PC-3 (cell line): ENCODE data around the gene TMEM201.

Source experiments
- CTCF ChIP-seq: fragments of 300-600 bp; sonication (generic); conservative IDR thresholded peaks from 2 replicates; pipeline ENCODE4 v1.5.1; 2017; ENCODE audit warnings: antibody characterized with exemption, low read depth, mild to moderate bottlenecking, low read length
- EZH2 ChIP-seq: fragments of 300-600 bp; sonication (generic); IDR thresholded peaks from one replicate; pipeline ENCODE4 v1.6.1; 2017; ENCODE audit warnings: antibody characterized with exemption, mild to moderate bottlenecking, low read length; ENCODE audit not compliant: unreplicated experiment
- EZH2phosphoT487 ChIP-seq: fragments of 300-600 bp; sonication (generic); IDR thresholded peaks from 2 replicates; pipeline ENCODE4 v1.6.1; 2018; ENCODE audit warnings: mild to moderate bottlenecking, antibody characterized with exemption, low read length, borderline replicate concordance

GRCh38 chr1:9586147-9586766 lies 2.5 kb upstream of the TMEM201 start:
- TF ChIP-seq CTCF (no peak), EZH2 (no peak), EZH2phosphoT487 (no peak)
